ENCODE measurements around the gene CATSPER2.
"Not testable (repeated sequence)": the region's sequence is repeated elsewhere in the genome, so short reads cannot be mapped to it uniquely, and the experiment has no call there.

- TF ChIP-seq CTCF (conservative IDR thresholded peaks at IDR 0.05; ENCODE audit: low read depth, low read length); RAD21 (IDR thresholded peaks at IDR 0.05; ENCODE audit: low read length); POLR2A (IDR thresholded peaks at IDR 0.05; ENCODE audit: low read depth, low read length); CEBPB (IDR thresholded peaks at IDR 0.05; ENCODE audit: low read depth, low read length); ELK1 (IDR thresholded peaks at IDR 0.05; ENCODE audit: borderline replicate concordance, low read depth, low read length); FOS (IDR thresholded peaks at IDR 0.05; ENCODE audit: low read depth, low read length); USF2 (IDR thresholded peaks at IDR 0.05; ENCODE audit: low read depth, low read length); SMC3 (IDR thresholded peaks at IDR 0.05; ENCODE audit: low read depth, low read length): not testable (repeated sequence)
These were observed 834 bp upstream of the CATSPER2 start for GRCh38 chr15:43649430-43649926.
